Esophagus muscularis mucosa (tissue), 4 donors: ENCODE measurements around the gene CARMIL1. TPM values are rescaled to one million over a fixed set of nuclear protein-coding genes. Genes with fewer than 3 reads are reported as not detected.

Source experiments
- DNase-seq: peaks from one replicate; pipeline ENCODE4 v3.0.0-alpha.2; 2017; ENCODE audit errors: extremely low spot score
- H3K27ac ChIP-seq, 4 donors: fragments of 200-600 bp; sonication (generic); replicated peaks in 1 of 4; 1 replicate in 3 of 4; 2 replicates in 1 of 4; pipeline ENCODE4 v1.5.1; 2016 to 2019; ENCODE audit warnings: mild to moderate bottlenecking in 1 of 4
- H3K27me3 ChIP-seq, 4 donors: fragments of 200-600 bp; sonication (generic); one replicate each; pipeline versions ENCODE4 v1.5.1 to v1.6.0; 2016 to 2019
- H3K36me3 ChIP-seq, 4 donors: fragments of 200-600 bp; sonication (generic); one replicate each; pipeline ENCODE4 v1.5.1; 2016 to 2019
- H3K4me1 ChIP-seq, 4 donors: fragments of 200-600 bp; sonication (generic); one replicate each; pipeline ENCODE4 v1.5.1; 2016 to 2019
- H3K4me3 ChIP-seq, 4 donors: fragments of 200-600 bp; sonication (generic); 1 replicate in 2 of 4; 2 replicates in 2 of 4; pipeline ENCODE4 v1.5.1; 2016 to 2019; ENCODE audit warnings: mild to moderate bottlenecking in 4 of 4, moderate library complexity in 1 of 4
- H3K9me3 ChIP-seq, 4 donors: fragments of 200-600 bp; sonication (generic); 1 replicate in 3 of 4; 2 replicates in 1 of 4; pipeline ENCODE4 v1.5.1; 2016 to 2019
- EP300 ChIP-seq: sonication (generic); formaldehyde crosslinking; IDR thresholded peaks from one replicate; pipeline ENCODE4 v1.6.1; 2017; ENCODE audit warnings: antibody characterized with exemption
- POLR2A ChIP-seq: fragments of 450-650 bp; IDR thresholded peaks from one replicate; pipeline ENCODE4 v1.6.1; 2017; ENCODE audit warnings: antibody characterized with exemption, moderate library complexity, mild to moderate bottlenecking, low read depth
- POLR2AphosphoS5 ChIP-seq, 2 donors: sonication (generic); formaldehyde crosslinking; IDR thresholded peaks; one replicate each; pipeline ENCODE4 v1.6.1; 2017; ENCODE audit warnings: antibody characterized with exemption in 2 of 2
- WGBS: methylation state at CpG from one replicate; pipeline ENCODE4 v1.1.5; 2018; 5-methylcytosine and 5-hydroxymethylcytosine counted together
- intact Hi-C: fragments of 100-400 bp; cut with DNase I; formaldehyde crosslinking; loops from one replicate; pipeline ENCODE4 v1.15.1; 2023
- total RNA-seq, 4 donors: library from RNA; depleted of rRNA; stranded (reverse); fragments of >200 nt; gene quantifications; one replicate each; pipeline versions ENCODE4 v1.1.0 to v1.2.1, GENCODE V29; 2016
- TF ChIP-seq, protein P1 (sequence below), 3 experiments: fragments of 200-600 bp in 2 of 3; fragments of 450-650 bp in 1 of 3; sonication (generic) in 2 of 3; IDR thresholded peaks; one replicate each; pipeline ENCODE4 v1.5.1; 2017 to 2019; ENCODE audit warnings: antibody characterized with exemption in 3 of 3, mild to moderate bottlenecking in 2 of 3, moderate library complexity in 1 of 3

CARMIL1 gene
- total RNA-seq, 4 donors from 2014 or later = 10.0 to 12.1 (median 11.1) TPM

DNA sequence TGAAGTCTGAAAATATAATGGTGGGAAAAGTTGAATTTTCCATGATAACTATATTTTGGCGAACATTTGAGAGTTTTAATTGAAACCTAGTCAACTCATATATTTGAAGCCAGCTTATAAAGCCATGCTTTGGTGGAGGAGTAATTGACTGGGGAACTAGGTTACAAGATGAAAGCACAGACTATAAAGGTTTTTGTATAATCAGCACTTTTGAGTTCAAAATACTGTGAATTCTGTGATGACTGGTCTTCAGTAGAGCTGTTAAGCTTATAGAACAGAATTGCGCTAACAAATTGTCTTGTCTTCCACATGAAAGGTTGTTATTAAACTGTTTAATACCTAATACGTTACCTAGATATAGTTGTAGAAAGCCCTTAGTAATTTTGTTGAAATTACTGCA is 213.8 kb downstream of the CARMIL1 start:
- H3K27ac ChIP-seq = no peak overlapping the region
- WGBS = 96% methylated on average over 3 of the region's 3 CpGs
- H3K27me3 ChIP-seq = no peaks in the 10 kb centered on the region
- H3K4me1 ChIP-seq = peaks cover 0 to 8% (median 2%) of the 10 kb centered on the region in 4 donors
- no peaks in the 10 kb centered on the region for H3K9me3 ChIP-seq
- H3K4me3 ChIP-seq = no peak overlapping the region
- intact Hi-C loops = no loop called here
- TF ChIP-seq, protein P1, sequence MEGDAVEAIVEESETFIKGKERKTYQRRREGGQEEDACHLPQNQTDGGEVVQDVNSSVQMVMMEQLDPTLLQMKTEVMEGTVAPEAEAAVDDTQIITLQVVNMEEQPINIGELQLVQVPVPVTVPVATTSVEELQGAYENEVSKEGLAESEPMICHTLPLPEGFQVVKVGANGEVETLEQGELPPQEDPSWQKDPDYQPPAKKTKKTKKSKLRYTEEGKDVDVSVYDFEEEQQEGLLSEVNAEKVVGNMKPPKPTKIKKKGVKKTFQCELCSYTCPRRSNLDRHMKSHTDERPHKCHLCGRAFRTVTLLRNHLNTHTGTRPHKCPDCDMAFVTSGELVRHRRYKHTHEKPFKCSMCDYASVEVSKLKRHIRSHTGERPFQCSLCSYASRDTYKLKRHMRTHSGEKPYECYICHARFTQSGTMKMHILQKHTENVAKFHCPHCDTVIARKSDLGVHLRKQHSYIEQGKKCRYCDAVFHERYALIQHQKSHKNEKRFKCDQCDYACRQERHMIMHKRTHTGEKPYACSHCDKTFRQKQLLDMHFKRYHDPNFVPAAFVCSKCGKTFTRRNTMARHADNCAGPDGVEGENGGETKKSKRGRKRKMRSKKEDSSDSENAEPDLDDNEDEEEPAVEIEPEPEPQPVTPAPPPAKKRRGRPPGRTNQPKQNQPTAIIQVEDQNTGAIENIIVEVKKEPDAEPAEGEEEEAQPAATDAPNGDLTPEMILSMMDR (IDR thresholded peaks at IDR 0.05) = no peak
- TF ChIP-seq POLR2A = no peak
- no peak for TF ChIP-seq POLR2AphosphoS5 (IDR thresholded peaks at IDR 0.05)
- TF ChIP-seq EP300 = no peak
- no peaks in the 10 kb centered on the region for H3K36me3 ChIP-seq
- DNase-seq = no peak

DNA sequence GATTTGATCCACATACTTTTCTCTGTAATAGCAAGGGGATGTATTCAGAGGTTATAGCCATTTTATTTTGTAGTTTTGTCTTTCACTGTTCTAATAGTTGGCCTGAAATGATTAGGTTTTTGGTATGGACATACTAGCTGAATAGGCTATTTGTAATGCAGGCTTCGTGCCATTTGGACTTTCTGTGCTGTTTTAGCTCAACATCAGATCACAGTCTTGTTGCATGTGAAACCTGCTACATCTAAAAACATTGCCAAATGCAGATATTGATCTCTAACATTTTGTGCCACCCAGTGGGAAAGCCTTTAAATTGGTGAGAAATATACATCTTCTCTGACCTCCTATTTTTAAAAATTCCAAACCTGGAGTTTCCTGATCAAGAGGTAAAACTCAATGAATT is 215.3 kb downstream of the CARMIL1 start:
- H3K27me3 ChIP-seq = no peaks in the 10 kb centered on the region
- no peaks in the 10 kb centered on the region for H3K9me3 ChIP-seq
- H3K36me3 ChIP-seq = no peaks in the 10 kb centered on the region
- H3K4me1 ChIP-seq = peaks cover 0 to 8% (median 2%) of the 10 kb centered on the region in 4 donors
- DNase-seq = no peak
- intact Hi-C loops = no loop called here
- H3K4me3 ChIP-seq = no peak overlapping the region
- no peak overlapping the region for H3K27ac ChIP-seq
- TF ChIP-seq, protein P1 (IDR thresholded peaks at IDR 0.05) = no peak
- no peak for TF ChIP-seq POLR2AphosphoS5 (IDR thresholded peaks at IDR 0.05)
- TF ChIP-seq POLR2A = no peak
- no peak for TF ChIP-seq EP300
- WGBS = 89% methylated on average over 1 of the region's 1 CpG

DNA sequence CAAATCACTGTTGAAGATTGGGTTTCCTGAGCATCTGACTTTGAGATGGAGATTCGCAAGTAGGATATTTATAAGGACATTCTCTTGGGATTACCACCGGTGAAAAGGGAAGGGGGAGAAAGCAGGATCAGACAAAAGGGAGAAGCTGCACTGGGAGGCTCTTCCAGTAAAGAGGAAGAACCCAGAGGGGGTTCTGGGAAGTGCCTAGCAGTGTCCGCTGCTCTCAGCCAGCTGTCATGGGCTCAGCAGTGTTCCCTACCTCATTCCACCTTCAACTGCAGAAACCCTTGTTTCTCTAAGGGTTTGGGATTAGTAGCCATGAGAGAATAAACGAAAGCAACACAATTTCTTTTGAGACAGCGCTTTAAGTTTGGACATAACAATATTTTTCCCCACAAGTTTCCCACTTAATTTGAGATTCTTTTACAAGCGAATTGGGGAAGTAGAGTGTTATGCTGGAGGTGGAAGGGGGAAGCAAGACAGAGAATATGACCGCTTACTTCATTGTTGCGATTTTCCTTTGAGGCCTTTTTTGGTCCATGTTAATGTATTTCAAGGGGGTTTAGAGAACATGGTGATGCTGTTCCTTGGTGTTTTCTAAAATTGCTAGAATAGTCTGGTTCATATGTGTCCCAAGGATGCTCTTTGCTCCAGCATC is 218.3 kb downstream of the CARMIL1 start:
- Histone ChIP-seq H3K4me1 (no peaks in the 10 kb centered on the region), H3K36me3 (peaks cover 0 to 3% (median 0%) of the 10 kb centered on the region in 4 donors), H3K27me3 (no peaks in the 10 kb centered on the region), H3K4me3 (no peak overlapping the region), H3K27ac (no peak overlapping the region), H3K9me3 (no peaks in the 10 kb centered on the region)
- intact Hi-C loops = no loop called here
- WGBS = 85% methylated on average over 8 of the region's 8 CpGs
- TF ChIP-seq POLR2A = no peak
- no peak for TF ChIP-seq POLR2AphosphoS5 (IDR thresholded peaks at IDR 0.05)
- TF ChIP-seq, protein P1 (IDR thresholded peaks at IDR 0.05) = no peak
- TF ChIP-seq EP300 = no peak
- DNase-seq = no peak

DNA sequence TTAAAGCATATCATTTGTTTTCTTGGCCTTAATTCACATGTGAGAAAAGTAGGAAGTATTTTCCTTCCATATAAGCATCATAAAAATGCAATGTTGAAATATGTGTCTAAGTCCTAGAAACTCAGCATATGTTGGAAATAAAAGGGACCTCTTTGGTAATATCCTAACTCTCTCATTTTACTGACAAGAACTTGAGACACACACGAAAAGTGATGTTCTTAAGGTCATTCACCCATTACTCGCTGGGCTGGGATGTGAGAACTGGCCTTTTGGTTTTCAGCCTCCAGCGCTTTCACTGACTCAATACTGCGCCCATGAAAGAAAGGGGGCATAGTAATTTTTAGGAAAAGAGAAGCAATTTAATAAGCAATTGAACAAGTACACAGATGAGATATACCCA is 219.3 kb downstream of the CARMIL1 start:
- TF ChIP-seq, protein P1 (IDR thresholded peaks at IDR 0.05) = no peak
- TF ChIP-seq POLR2AphosphoS5 (IDR thresholded peaks at IDR 0.05) (no peak), POLR2A (no peak), EP300 (no peak)
- intact Hi-C loops = no loop called here
- 81% methylated on average over 4 of the region's 4 CpGs for WGBS

More for the DNA sequence above, 219.3 kb downstream of the CARMIL1 start:
- no peaks in the 10 kb centered on the region for H3K4me1 ChIP-seq
- H3K4me3 ChIP-seq = no peak overlapping the region
- H3K36me3 ChIP-seq = peaks cover 0 to 3% (median 0%) of the 10 kb centered on the region in 4 donors
- no peaks in the 10 kb centered on the region for H3K27me3 ChIP-seq
- H3K9me3 ChIP-seq = no peaks in the 10 kb centered on the region
- no peak overlapping the region for H3K27ac ChIP-seq
- no peak for DNase-seq
